ENCODE measurements around the gene CADM4. TPM values are rescaled to one million over a fixed set of nuclear protein-coding genes. Genes with fewer than 3 reads are reported as not detected.
"Not testable (repeated sequence)": the region's sequence is repeated elsewhere in the genome, so short reads cannot be mapped to it uniquely, and the experiment has no call there.

CADM4 gene
- total and polyA plus RNA-seq, 10 of the 15 experiments (the other 5 are each of a cell fraction or from before 2014, with no cell fraction given): 0.04 to 0.12 (median 0.08) TPM; not detected in 5

DNA sequence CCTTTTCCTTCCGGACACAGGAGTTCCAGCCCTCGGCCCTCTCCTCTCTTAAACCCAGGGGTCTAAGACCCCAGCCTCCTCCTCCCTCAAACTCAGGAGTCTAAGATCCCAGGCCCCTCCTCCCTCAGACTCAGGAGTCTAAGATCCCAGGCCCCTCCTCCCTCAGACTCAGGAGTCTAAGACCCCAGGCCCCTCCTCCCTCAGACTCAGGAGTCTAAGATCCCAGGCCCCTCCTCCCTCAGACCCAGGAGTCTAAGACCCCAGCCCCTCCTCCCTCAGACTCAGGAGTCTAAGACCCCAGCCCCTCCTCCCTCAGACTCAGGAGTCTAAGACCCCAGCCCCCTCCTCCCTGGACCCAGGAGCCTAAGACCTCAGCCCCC, 4.1 kb downstream of the CADM4 start:
- DNase-seq (ENCODE audit: low read depth, low spot score); ATAC-seq; H3K79me2 ChIP-seq (ENCODE audit: control insufficient read depth, insufficient read depth, low read length); POLR2A ChIA-PET; H3K4me2 ChIP-seq (ENCODE audit: control insufficient read depth, insufficient read depth); H3K4me3 ChIP-seq; BruUV-seq (replicated peaks); H2AFZ ChIP-seq (ENCODE audit: control insufficient read depth, low read depth, low read length); H4K20me1 ChIP-seq (ENCODE audit: control insufficient read depth, insufficient read depth); H3K9ac ChIP-seq (ENCODE audit: control insufficient read depth, insufficient read depth, low read length); H3K4me1 ChIP-seq (ENCODE audit: control insufficient read depth, insufficient read depth, low read length); H3K27ac ChIP-seq (ENCODE audit: control insufficient read depth, insufficient read depth); RAD21 ChIA-PET (ENCODE audit: unreplicated experiment); intact Hi-C loops (cut with micrococcal nuclease; ENCODE audit: unreplicated experiment); FAIRE-seq; H3K9me3 ChIP-seq (replicated peaks; ENCODE audit: control insufficient read depth, insufficient read depth, low read length); SMC1A ChIA-PET (ENCODE audit: uncharacterized antibody, unreplicated experiment); in situ Hi-C loops (cut with MboI); H3K36me3 ChIP-seq (ENCODE audit: control insufficient read depth in 2 of 2, insufficient read depth in 2 of 2, low read length in 1 of 2): not testable (repeated sequence)
- WGBS (ENCODE audit: insufficient coverage, insufficient replicate concordance, low lambda C conversion rate, missing lambda C conversion rate): 65% methylated on average over 2 of the region's 2 CpGs
- CTCF ChIA-PET: interaction anchor here (1.6 kb wide), 1 partner anchor 115 kb away, joined by 4 read pairs; no protein-coding TSS in a partner anchor
- H3K27me3 ChIP-seq (replicated peaks in 1 of 2; ENCODE audit: control insufficient read depth in 2 of 2, insufficient read depth in 2 of 2, low read length in 1 of 2): peaks cover 10 to 17% of the 10 kb centered on the region in 2 experiments

DNA sequence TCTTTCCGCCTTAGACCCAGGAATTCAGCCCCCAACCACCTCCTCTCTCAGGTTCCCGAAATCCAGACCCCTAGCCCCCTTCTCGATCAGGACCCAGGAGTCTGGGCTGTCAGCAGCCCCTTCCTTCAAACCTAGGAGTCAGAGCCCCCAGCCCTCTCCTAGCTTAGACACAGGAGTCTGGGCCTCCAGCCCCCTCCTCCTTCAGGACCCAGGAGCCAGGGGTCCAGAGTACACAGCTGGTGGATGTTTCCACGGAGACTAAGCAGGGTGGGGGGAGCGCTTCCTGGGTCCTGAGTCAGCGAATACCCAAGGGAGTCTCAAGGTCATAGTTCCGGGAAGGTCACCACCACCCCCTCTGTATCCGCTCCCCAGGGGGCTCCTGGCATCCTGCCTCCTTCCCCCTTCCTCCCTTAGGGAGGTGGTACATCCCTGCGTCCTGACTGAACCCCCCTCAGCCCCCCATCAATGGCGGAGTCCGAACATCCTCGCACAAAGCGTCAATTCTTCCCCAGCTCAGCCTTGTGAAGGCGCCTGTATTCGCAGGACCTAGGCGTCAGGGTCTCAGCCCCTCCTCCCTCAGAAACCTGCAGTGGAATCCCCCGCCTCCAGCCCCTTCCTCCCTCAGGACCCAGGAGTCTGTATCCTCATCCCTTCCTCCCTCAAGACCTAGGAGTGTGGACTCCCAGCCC, 4.6 kb downstream of the CADM4 start:
- Histone ChIP-seq H3K79me2 (ENCODE audit: control insufficient read depth, insufficient read depth, low read length) (no peaks in the 10 kb centered on the region), H3K4me1 (ENCODE audit: control insufficient read depth, insufficient read depth, low read length) (peaks cover 5% of the 10 kb centered on the region), H3K9me3 (replicated peaks; ENCODE audit: control insufficient read depth, insufficient read depth, low read length) (no peaks in the 10 kb centered on the region), H3K27ac (ENCODE audit: control insufficient read depth, insufficient read depth) (no peak overlapping the region), H3K4me3 (no peak overlapping the region), H3K9ac (ENCODE audit: control insufficient read depth, insufficient read depth, low read length) (no peak overlapping the region), H4K20me1 (ENCODE audit: control insufficient read depth, insufficient read depth) (no peaks in the 10 kb centered on the region), H3K36me3 (ENCODE audit: control insufficient read depth in 2 of 2, insufficient read depth in 2 of 2, low read length in 1 of 2) (no peaks in the 10 kb centered on the region), H2AFZ (ENCODE audit: control insufficient read depth, low read depth, low read length) (no peak overlapping the region; the same call in 1 of the 2 replicates), H3K4me2 (ENCODE audit: control insufficient read depth, insufficient read depth) (no peak overlapping the region), H3K27me3 (replicated peaks in 1 of 2; ENCODE audit: control insufficient read depth in 2 of 2, insufficient read depth in 2 of 2, low read length in 1 of 2) (peaks cover 8 to 11% of the 10 kb centered on the region in 2 experiments)
- POLR2A ChIA-PET: no interaction called here
- DNase-seq (ENCODE audit: low read depth, low spot score): no peak
- RAD21 ChIA-PET (ENCODE audit: unreplicated experiment): no interaction called here
- TF ChIP-seq FOXK2 (IDR thresholded peaks at IDR 0.05) (peak; percentile 84), ESRRA (IDR thresholded peaks at IDR 0.05; ENCODE audit: low read length) (0 out of 2 replicates have a peak, but pooled peaks have one; percentile 21), ATF7 (IDR thresholded peaks at IDR 0.05; ENCODE audit: low read depth) (peak; percentile 43; the same call in 1 of the 2 replicates), BHLHE40 (IDR thresholded peaks at IDR 0.05; ENCODE audit: borderline replicate concordance in 1 of 2, low read depth in 2 of 2, low read length in 1 of 2) (peak in 1 of 2 experiments; percentile 27; a peak in 1 of 4 replicates), MEF2B (IDR thresholded peaks at IDR 0.05; ENCODE audit: partially characterized antibody, poor library complexity, severe bottlenecking) (peak; percentile 25), FOS (IDR thresholded peaks at IDR 0.05; ENCODE audit: borderline replicate concordance, extremely low read depth, insufficient read length) (no peak), JUND (IDR thresholded peaks at IDR 0.05; ENCODE audit: low read depth, low read length) (peak; percentile 50; the same call in 1 of the 2 replicates), NFYA (IDR thresholded peaks at IDR 0.05; ENCODE audit: borderline replicate concordance, low read depth, low read length) (no peak)
- TF ChIP-seq, protein P1, sequence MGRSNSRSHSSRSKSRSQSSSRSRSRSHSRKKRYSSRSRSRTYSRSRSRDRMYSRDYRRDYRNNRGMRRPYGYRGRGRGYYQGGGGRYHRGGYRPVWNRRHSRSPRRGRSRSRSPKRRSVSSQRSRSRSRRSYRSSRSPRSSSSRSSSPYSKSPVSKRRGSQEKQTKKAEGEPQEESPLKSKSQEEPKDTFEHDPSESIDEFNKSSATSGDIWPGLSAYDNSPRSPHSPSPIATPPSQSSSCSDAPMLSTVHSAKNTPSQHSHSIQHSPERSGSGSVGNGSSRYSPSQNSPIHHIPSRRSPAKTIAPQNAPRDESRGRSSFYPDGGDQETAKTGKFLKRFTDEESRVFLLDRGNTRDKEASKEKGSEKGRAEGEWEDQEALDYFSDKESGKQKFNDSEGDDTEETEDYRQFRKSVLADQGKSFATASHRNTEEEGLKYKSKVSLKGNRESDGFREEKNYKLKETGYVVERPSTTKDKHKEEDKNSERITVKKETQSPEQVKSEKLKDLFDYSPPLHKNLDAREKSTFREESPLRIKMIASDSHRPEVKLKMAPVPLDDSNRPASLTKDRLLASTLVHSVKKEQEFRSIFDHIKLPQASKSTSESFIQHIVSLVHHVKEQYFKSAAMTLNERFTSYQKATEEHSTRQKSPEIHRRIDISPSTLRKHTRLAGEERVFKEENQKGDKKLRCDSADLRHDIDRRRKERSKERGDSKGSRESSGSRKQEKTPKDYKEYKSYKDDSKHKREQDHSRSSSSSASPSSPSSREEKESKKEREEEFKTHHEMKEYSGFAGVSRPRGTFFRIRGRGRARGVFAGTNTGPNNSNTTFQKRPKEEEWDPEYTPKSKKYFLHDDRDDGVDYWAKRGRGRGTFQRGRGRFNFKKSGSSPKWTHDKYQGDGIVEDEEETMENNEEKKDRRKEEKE (IDR thresholded peaks at IDR 0.05): peak; percentile 66; the same call in 1 of the 2 replicates
- FAIRE-seq: no peak
- BruUV-seq (replicated peaks): no TSS peak
- CTCF ChIA-PET: interaction anchor here (1.6 kb wide), 1 partner anchor 115 kb away, joined by 4 read pairs; no protein-coding TSS in a partner anchor
- in situ Hi-C loops (cut with MboI): no loop called here
- ATAC-seq: no peak
- under 1% methylated on average over 17 of the region's 17 CpGs for WGBS (ENCODE audit: insufficient coverage, insufficient replicate concordance, low lambda C conversion rate, missing lambda C conversion rate)
- SMC1A ChIA-PET (ENCODE audit: uncharacterized antibody, unreplicated experiment): no interaction called here
- intact Hi-C loops (cut with micrococcal nuclease; ENCODE audit: unreplicated experiment): no loop called here
